Transverse colon (tissue), 4 donors: ENCODE measurements around the gene ACADL. TPM values are rescaled to one million over a fixed set of nuclear protein-coding genes. Genes with fewer than 3 reads are reported as not detected.

Experiments used
- DNase-seq: peaks from one replicate; pipeline ENCODE4 v3.0.0-alpha.2; 2019
- H3K27ac ChIP-seq, 4 donors: fragments of 200-600 bp; sonication (generic); 2 replicates each; pipeline ENCODE4 v1.5.1; 2016 to 2018; ENCODE audit warnings: inconsistent platforms in 4 of 4
- H3K27me3 ChIP-seq: fragments of 200-600 bp; sonication (generic); 2 replicates; pipeline ENCODE4 v1.5.1; 2017; ENCODE audit warnings: inconsistent platforms
- H3K36me3 ChIP-seq, 4 donors: fragments of 200-600 bp; sonication (generic); 2 replicates each; pipeline ENCODE4 v1.5.1; 2017 to 2019; ENCODE audit warnings: inconsistent platforms in 4 of 4
- H3K4me1 ChIP-seq, 4 donors: fragments of 200-600 bp; sonication (generic); 2 replicates each; pipeline ENCODE4 v1.5.1; 2017 to 2020; ENCODE audit warnings: inconsistent platforms in 4 of 4
- H3K4me3 ChIP-seq, 4 donors: fragments of 200-600 bp; sonication (generic); 1 replicate in 1 of 4; 2 replicates in 3 of 4; pipeline versions ENCODE4 v1.5.1 to v1.6.1; 2017 to 2019; ENCODE audit warnings: inconsistent platforms in 4 of 4
- H3K9me3 ChIP-seq, 2 donors: fragments of 200-600 bp; sonication (generic); 2 replicates each; pipeline ENCODE4 v1.5.1; 2017 to 2019; ENCODE audit warnings: inconsistent platforms in 2 of 2
- EP300 ChIP-seq: sonication (generic); formaldehyde crosslinking; IDR thresholded peaks from one replicate; pipeline ENCODE4 v1.6.1; 2017; ENCODE audit warnings: antibody characterized with exemption, low read depth
- POLR2A ChIP-seq: fragments of 450-650 bp; IDR thresholded peaks from one replicate; pipeline ENCODE4 v1.6.1; 2016; ENCODE audit warnings: antibody characterized with exemption, mild to moderate bottlenecking, moderate library complexity
- POLR2AphosphoS5 ChIP-seq, 3 donors: sonication (generic); formaldehyde crosslinking; IDR thresholded peaks; one replicate each; pipeline ENCODE4 v1.6.1; 2016; ENCODE audit warnings: antibody characterized with exemption in 3 of 3
- WGBS, 2 donors: methylation state at CpG; one replicate each; pipeline ENCODE4 v1.1.5; 2018; ENCODE audit warnings: low coverage in 1 of 2; 5-methylcytosine and 5-hydroxymethylcytosine counted together
- in situ Hi-C, 4 donors: fragments of 200-750 bp; cut with MboI; loops; one replicate each; pipeline versions ENCODE4 v1.15.0 to v1.15.1; 2017; ENCODE audit warnings: low sequenced_read_pairs in 3 of 4, low pct_ligation_motif_present in 1 of 4, low pct_unique_long_range_greater_than_20kb in 1 of 4
- intact Hi-C: fragments of 100-400 bp; cut with DNase I; formaldehyde crosslinking; loops from one replicate; pipeline ENCODE4 v1.15.1; 2023; ENCODE audit warnings: low total_unique reads
- total RNA-seq, 4 donors: library from RNA; depleted of rRNA; stranded (reverse); fragments of >200 nt; gene quantifications; one replicate each; pipeline ENCODE4 v1.1.0, GENCODE V29; 2016
- TF ChIP-seq, protein P1 (sequence below), 5 experiments: fragments of 200-600 bp in 3 of 5; fragments of 450-650 bp in 2 of 5; sonication (generic) in 3 of 5; IDR thresholded peaks; 1 replicate in 2 of 5; 2 replicates in 3 of 5; pipeline ENCODE4 v1.5.1; 2016 to 2017; ENCODE audit warnings: antibody characterized with exemption in 5 of 5, inconsistent platforms in 3 of 5, mild to moderate bottlenecking in 2 of 5, moderate library complexity in 1 of 5

The ACADL gene
- total RNA-seq, 4 donors from 2014 or later = 0.41 to 1.5 (median 1.3) TPM; not detected in 1

DNA sequence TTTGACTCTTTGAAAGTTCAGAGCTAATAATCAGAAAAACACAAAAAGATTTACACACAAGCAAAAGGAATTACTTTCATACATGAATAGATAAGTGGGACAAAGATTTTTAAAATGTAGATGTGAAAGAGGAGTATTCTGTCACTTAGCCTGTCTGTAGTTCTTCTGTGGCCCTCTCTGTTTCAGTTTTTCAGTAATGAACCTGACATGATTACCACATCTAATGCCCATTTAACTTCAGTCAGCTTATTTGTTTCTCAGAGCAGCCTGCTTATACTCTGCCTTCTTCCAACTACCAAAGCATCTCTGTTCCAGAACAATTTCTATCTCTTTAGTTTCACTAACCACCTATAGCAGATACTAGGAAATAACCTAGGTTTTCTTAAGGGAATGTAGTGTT is 34.4 kb upstream of the ACADL start:
- intact Hi-C loops = no loop called here
- H3K9me3 ChIP-seq = no peaks in the 10 kb centered on the region
- TF ChIP-seq, protein P1, sequence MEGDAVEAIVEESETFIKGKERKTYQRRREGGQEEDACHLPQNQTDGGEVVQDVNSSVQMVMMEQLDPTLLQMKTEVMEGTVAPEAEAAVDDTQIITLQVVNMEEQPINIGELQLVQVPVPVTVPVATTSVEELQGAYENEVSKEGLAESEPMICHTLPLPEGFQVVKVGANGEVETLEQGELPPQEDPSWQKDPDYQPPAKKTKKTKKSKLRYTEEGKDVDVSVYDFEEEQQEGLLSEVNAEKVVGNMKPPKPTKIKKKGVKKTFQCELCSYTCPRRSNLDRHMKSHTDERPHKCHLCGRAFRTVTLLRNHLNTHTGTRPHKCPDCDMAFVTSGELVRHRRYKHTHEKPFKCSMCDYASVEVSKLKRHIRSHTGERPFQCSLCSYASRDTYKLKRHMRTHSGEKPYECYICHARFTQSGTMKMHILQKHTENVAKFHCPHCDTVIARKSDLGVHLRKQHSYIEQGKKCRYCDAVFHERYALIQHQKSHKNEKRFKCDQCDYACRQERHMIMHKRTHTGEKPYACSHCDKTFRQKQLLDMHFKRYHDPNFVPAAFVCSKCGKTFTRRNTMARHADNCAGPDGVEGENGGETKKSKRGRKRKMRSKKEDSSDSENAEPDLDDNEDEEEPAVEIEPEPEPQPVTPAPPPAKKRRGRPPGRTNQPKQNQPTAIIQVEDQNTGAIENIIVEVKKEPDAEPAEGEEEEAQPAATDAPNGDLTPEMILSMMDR (IDR thresholded peaks at IDR 0.05) = no peak
- TF ChIP-seq POLR2A (no peak), POLR2AphosphoS5 (IDR thresholded peaks at IDR 0.05) (no peak), EP300 (no peak)
- H3K36me3 ChIP-seq = no peaks in the 10 kb centered on the region
- H3K4me1 ChIP-seq = no peaks in the 10 kb centered on the region
- in situ Hi-C loops = no loop called here
- no peaks in the 10 kb centered on the region for H3K27me3 ChIP-seq
- H3K4me3 ChIP-seq = no peak overlapping the region
- no peak overlapping the region for H3K27ac ChIP-seq
- DNase-seq = no peak

DNA sequence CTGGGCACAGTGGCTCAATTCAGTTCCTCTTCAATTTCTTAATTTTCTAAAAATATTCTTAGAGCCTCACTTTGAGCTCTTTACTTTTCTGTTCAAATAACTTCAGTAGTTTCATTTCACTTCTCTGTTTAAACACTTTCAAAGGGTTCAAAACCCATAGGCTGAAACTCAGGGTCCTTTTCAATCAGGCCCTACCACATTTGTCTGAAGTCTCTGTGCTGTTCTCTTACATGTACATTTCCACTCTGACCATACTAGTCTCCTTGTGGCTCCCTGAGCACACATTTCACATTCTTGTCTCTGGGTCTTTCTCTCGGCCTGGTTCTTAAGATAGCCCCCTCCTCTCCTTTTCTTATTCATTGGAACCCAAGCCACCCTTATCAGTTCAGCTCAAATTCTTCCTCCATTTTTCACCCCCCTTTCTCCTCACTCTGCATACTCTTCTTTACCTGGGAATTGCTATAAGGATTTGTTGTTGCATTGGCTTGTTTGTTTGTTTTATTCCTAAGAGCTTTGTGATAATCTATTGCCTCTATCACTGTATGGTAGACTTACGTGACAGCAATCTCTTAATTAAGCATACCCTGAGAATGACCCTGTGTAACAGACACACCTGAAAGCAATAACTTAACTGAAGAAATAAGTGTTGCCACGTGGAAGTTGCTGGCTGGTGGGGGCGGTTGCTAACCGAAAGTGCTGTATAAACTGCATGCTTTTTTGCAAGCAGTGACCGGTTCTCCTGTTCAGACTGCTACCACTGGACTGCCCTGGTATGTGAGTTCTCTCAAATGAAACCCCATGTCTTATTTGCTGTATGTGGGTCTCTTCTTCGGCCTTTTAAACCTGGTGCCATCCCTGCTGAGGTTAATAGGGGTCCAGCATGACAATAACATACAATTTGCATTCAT is 27.7 kb upstream of the ACADL start:
- 33 to 60% methylated on average over 2 to 7 of the region's 7 CpGs for WGBS, 2 donors
- no peak for DNase-seq
- no peak overlapping the region for H3K27ac ChIP-seq
- no peaks in the 10 kb centered on the region for H3K4me1 ChIP-seq
- H3K4me3 ChIP-seq = no peak overlapping the region
- TF ChIP-seq, protein P1 (IDR thresholded peaks at IDR 0.05) = no peak
- TF ChIP-seq POLR2AphosphoS5 (IDR thresholded peaks at IDR 0.05) = no peak
- no peak for TF ChIP-seq POLR2A
- TF ChIP-seq EP300 = no peak
- intact Hi-C loops (no loop called here), in situ Hi-C loops (no loop called here)
- no peaks in the 10 kb centered on the region for H3K9me3 ChIP-seq
- no peaks in the 10 kb centered on the region for H3K36me3 ChIP-seq
- H3K27me3 ChIP-seq = no peaks in the 10 kb centered on the region

DNA sequence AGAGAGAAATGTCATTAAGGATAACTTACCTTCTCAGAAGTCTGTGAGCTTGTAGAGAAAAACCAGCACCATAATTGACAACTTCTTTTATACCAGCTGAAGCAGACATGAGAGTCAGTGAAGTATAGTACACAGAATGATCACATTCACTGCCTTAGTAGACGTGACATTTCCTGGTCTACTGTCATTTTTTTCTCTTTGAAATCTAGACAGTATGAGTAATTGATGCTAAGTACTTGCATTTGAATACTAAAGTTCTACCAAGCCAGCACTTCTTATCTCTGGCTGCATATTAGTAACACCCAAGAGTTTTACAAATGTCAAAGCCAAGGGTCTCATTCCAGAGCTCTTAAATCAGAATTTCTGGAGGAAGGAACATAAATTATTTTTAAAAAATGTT is 25.4 kb upstream of the ACADL start:
- 14 to 56% methylated on average over 1 of the region's 1 CpG for WGBS, 2 donors
- in situ Hi-C loops = no loop called here
- TF ChIP-seq EP300 (no peak), POLR2A (no peak), POLR2AphosphoS5 (IDR thresholded peaks at IDR 0.05) (no peak)
- TF ChIP-seq, protein P1 (IDR thresholded peaks at IDR 0.05) = no peak
- no peak for DNase-seq
- H3K36me3 ChIP-seq = no peaks in the 10 kb centered on the region
- no peak overlapping the region for H3K4me3 ChIP-seq
- H3K9me3 ChIP-seq = no peaks in the 10 kb centered on the region
- no peaks in the 10 kb centered on the region for H3K4me1 ChIP-seq
- intact Hi-C loops = no loop called here
- H3K27me3 ChIP-seq = no peaks in the 10 kb centered on the region
- no peak overlapping the region for H3K27ac ChIP-seq

DNA sequence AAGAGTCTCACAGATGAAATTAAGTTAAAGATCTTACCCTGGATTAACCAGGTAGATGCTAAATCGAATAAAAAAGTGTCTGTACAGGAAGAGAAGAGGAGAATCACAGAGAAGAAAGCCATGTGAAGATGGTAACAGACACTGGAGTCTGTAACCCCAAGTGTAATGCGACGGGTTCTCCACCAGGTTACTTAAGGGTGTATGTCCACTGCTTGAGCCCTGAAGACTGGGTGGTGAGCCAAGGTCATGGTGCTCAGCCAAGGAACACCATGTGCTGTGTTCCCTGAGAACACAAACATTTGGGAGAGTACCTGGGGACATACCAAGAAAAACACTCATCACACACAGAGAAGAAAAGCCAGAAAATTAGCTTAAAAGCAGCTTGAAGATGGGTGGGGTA is 8.2 kb upstream of the ACADL start:
- in situ Hi-C loops (no loop called here), intact Hi-C loops (no loop called here)
- H3K4me1 ChIP-seq = no peaks in the 10 kb centered on the region
- TF ChIP-seq EP300 (no peak), POLR2AphosphoS5 (IDR thresholded peaks at IDR 0.05) (no peak), POLR2A (no peak)
- TF ChIP-seq, protein P1 (IDR thresholded peaks at IDR 0.05) = no peak
- no peaks in the 10 kb centered on the region for H3K36me3 ChIP-seq
- no peak overlapping the region for H3K27ac ChIP-seq
- H3K27me3 ChIP-seq = peaks cover under 1% of the 10 kb centered on the region
- no peak for DNase-seq
- H3K9me3 ChIP-seq = no peaks in the 10 kb centered on the region
- H3K4me3 ChIP-seq = no peak overlapping the region
- 69 to 73% methylated on average over 3 of the region's 3 CpGs for WGBS, 2 donors
